Transverse colon (tissue), 4 donors: ENCODE measurements around the gene RAB3IL1. TPM values are rescaled to one million over a fixed set of nuclear protein-coding genes. Genes with fewer than 3 reads are reported as not detected.
"Not testable (repeated sequence)": the region's sequence is repeated elsewhere in the genome, so short reads cannot be mapped to it uniquely, and the experiment has no call there.

Experiments used
- DNase-seq: peaks from one replicate; pipeline ENCODE4 v3.0.0-alpha.2; 2019
- H3K27ac ChIP-seq, 4 donors: fragments of 200-600 bp; sonication (generic); 2 replicates each; pipeline ENCODE4 v1.5.1; 2016 to 2018; ENCODE audit warnings: inconsistent platforms in 4 of 4
- H3K27me3 ChIP-seq: fragments of 200-600 bp; sonication (generic); 2 replicates; pipeline ENCODE4 v1.5.1; 2017; ENCODE audit warnings: inconsistent platforms
- H3K36me3 ChIP-seq, 4 donors: fragments of 200-600 bp; sonication (generic); 2 replicates each; pipeline ENCODE4 v1.5.1; 2017 to 2019; ENCODE audit warnings: inconsistent platforms in 4 of 4
- H3K4me1 ChIP-seq, 4 donors: fragments of 200-600 bp; sonication (generic); 2 replicates each; pipeline ENCODE4 v1.5.1; 2017 to 2020; ENCODE audit warnings: inconsistent platforms in 4 of 4
- H3K4me3 ChIP-seq, 4 donors: fragments of 200-600 bp; sonication (generic); 1 replicate in 1 of 4; 2 replicates in 3 of 4; pipeline versions ENCODE4 v1.5.1 to v1.6.1; 2017 to 2019; ENCODE audit warnings: inconsistent platforms in 4 of 4
- H3K9me3 ChIP-seq, 2 donors: fragments of 200-600 bp; sonication (generic); 2 replicates each; pipeline ENCODE4 v1.5.1; 2017 to 2019; ENCODE audit warnings: inconsistent platforms in 2 of 2
- CTCF ChIP-seq, 5 experiments: fragments of 200-600 bp in 3 of 5; fragments of 450-650 bp in 2 of 5; sonication (generic) in 3 of 5; IDR thresholded peaks; 1 replicate in 2 of 5; 2 replicates in 3 of 5; pipeline ENCODE4 v1.5.1; 2016 to 2017; ENCODE audit warnings: antibody characterized with exemption in 5 of 5, inconsistent platforms in 3 of 5, mild to moderate bottlenecking in 2 of 5, moderate library complexity in 1 of 5
- EP300 ChIP-seq: sonication (generic); formaldehyde crosslinking; IDR thresholded peaks from one replicate; pipeline ENCODE4 v1.6.1; 2017; ENCODE audit warnings: antibody characterized with exemption, low read depth
- POLR2A ChIP-seq: fragments of 450-650 bp; IDR thresholded peaks from one replicate; pipeline ENCODE4 v1.6.1; 2016; ENCODE audit warnings: antibody characterized with exemption, mild to moderate bottlenecking, moderate library complexity
- POLR2AphosphoS5 ChIP-seq, 3 donors: sonication (generic); formaldehyde crosslinking; IDR thresholded peaks; one replicate each; pipeline ENCODE4 v1.6.1; 2016; ENCODE audit warnings: antibody characterized with exemption in 3 of 3
- WGBS, 2 donors: methylation state at CpG; one replicate each; pipeline ENCODE4 v1.1.5; 2018; ENCODE audit warnings: low coverage in 1 of 2; 5-methylcytosine and 5-hydroxymethylcytosine counted together
- in situ Hi-C, 4 donors: fragments of 200-750 bp; cut with MboI; loops; one replicate each; pipeline versions ENCODE4 v1.15.0 to v1.15.1; 2017; ENCODE audit warnings: low sequenced_read_pairs in 3 of 4, low pct_ligation_motif_present in 1 of 4, low pct_unique_long_range_greater_than_20kb in 1 of 4
- intact Hi-C: fragments of 100-400 bp; cut with DNase I; formaldehyde crosslinking; loops from one replicate; pipeline ENCODE4 v1.15.1; 2023; ENCODE audit warnings: low total_unique reads
- total RNA-seq, 4 donors: library from RNA; depleted of rRNA; stranded (reverse); fragments of >200 nt; gene quantifications; one replicate each; pipeline ENCODE4 v1.1.0, GENCODE V29; 2016

Gene RAB3IL1
- total RNA-seq, 4 donors from 2014 or later = 1.2 to 7.6 (median 5.9) TPM

GRCh38 chr11:61885166-61885778, 32.1 kb downstream of the RAB3IL1 start:
- H3K9me3 ChIP-seq = no peaks in the 10 kb centered on the region
- in situ Hi-C loops = loop anchor here in 3 of 4 donors (10.0 to 25.0 kb wide), 3 partner anchors 177 to 202 kb away; no protein-coding TSS in a partner anchor
- peaks cover under 1 to 10% (median 2%) of the 10 kb centered on the region in 4 donors for H3K4me1 ChIP-seq
- TF ChIP-seq POLR2A (no peak), CTCF (IDR thresholded peaks at IDR 0.05) (no peak)
- H3K4me3 ChIP-seq = no peak overlapping the region
- no peak for DNase-seq
- intact Hi-C loops = no loop called here
- 87% methylated on average over 4 of the region's 7 CpGs; no CpG with 5 or more reads in 1 of the 2 donors for WGBS, 2 donors
- no peak overlapping the region for H3K27ac ChIP-seq
- H3K27me3 ChIP-seq = no peaks in the 10 kb centered on the region
- H3K36me3 ChIP-seq = no peaks in the 10 kb centered on the region

- H3K4me1 ChIP-seq = peaks cover 0 to 9% (median 0%) of the 10 kb centered on the region in 4 donors
- WGBS, 2 donors = 87 to 92% methylated on average over 2 to 5 of the region's 5 CpGs
- in situ Hi-C loops = loop anchor here in 3 of 4 donors (10.0 to 25.0 kb wide), 3 partner anchors 178 to 203 kb away; no protein-coding TSS in a partner anchor
- no peak for TF ChIP-seq POLR2A
- no peak for TF ChIP-seq EP300
- no peak for TF ChIP-seq POLR2AphosphoS5 (IDR thresholded peaks at IDR 0.05)
- TF ChIP-seq CTCF (IDR thresholded peaks at IDR 0.05) = no peak
- intact Hi-C loops = no loop called here
- no peak for DNase-seq
- no peaks in the 10 kb centered on the region for H3K36me3 ChIP-seq
- no peaks in the 10 kb centered on the region for H3K27me3 ChIP-seq
- H3K9me3 ChIP-seq = no peaks in the 10 kb centered on the region
- no peak overlapping the region for H3K27ac ChIP-seq
- no peak overlapping the region for H3K4me3 ChIP-seq
Measured at GRCh38 chr11:61883947-61884346, 33.4 kb downstream of the RAB3IL1 start.

- intact Hi-C loops (no loop called here), in situ Hi-C loops (loop anchor here in 3 of 4 donors (10.0 to 25.0 kb wide), 3 partner anchors 179 to 204 kb away; no protein-coding TSS in a partner anchor)
Measured at GRCh38 chr11:61883327-61883726, 34.0 kb downstream of the RAB3IL1 start.

GRCh38 chr11:61882879-61883278, 34.5 kb downstream of the RAB3IL1 start:
- peaks cover 0 to 5% (median 0%) of the 10 kb centered on the region in 4 donors for H3K4me1 ChIP-seq
- H3K36me3 ChIP-seq = no peaks in the 10 kb centered on the region
- H3K27me3 ChIP-seq = no peaks in the 10 kb centered on the region
- TF ChIP-seq POLR2AphosphoS5 (IDR thresholded peaks at IDR 0.05) (no peak), POLR2A (no peak), EP300 (no peak), CTCF (IDR thresholded peaks at IDR 0.05) (no peak)
- no peak overlapping the region for H3K4me3 ChIP-seq
- no peaks in the 10 kb centered on the region for H3K9me3 ChIP-seq
- no peak for DNase-seq
- in situ Hi-C loops (loop anchor here in 3 of 4 donors (10.0 to 25.0 kb wide), 3 partner anchors 179 to 204 kb away; no protein-coding TSS in a partner anchor), intact Hi-C loops (no loop called here)
- WGBS, 2 donors = 86 to 87% methylated on average over 6 of the region's 6 CpGs
- no peak overlapping the region for H3K27ac ChIP-seq

More at GRCh38 chr11:61883327-61883726, 34.0 kb downstream of the RAB3IL1 start:
- H3K27ac ChIP-seq = no peak overlapping the region
- H3K4me1 ChIP-seq = peaks cover 0 to 9% (median 0%) of the 10 kb centered on the region in 4 donors
- H3K36me3 ChIP-seq = no peaks in the 10 kb centered on the region
- H3K9me3 ChIP-seq = no peaks in the 10 kb centered on the region
- H3K27me3 ChIP-seq = no peaks in the 10 kb centered on the region
- WGBS, 2 donors = 86 to 89% methylated on average over 2 to 10 of the region's 10 CpGs
- no peak overlapping the region for H3K4me3 ChIP-seq
- DNase-seq = no peak
- TF ChIP-seq POLR2A (no peak), CTCF (IDR thresholded peaks at IDR 0.05) (no peak), EP300 (no peak), POLR2AphosphoS5 (IDR thresholded peaks at IDR 0.05) (no peak)

GRCh38 chr11:61882267-61882666, 35.1 kb downstream of the RAB3IL1 start:
- H3K27me3 ChIP-seq, DNase-seq, H3K27ac ChIP-seq, H3K4me1 ChIP-seq, H3K9me3 ChIP-seq, H3K36me3 ChIP-seq, intact Hi-C loops, H3K4me3 ChIP-seq: not testable (repeated sequence)
- in situ Hi-C loops = loop anchor here in 3 of 4 donors (10.0 to 25.0 kb wide), 3 partner anchors 180 to 205 kb away; no protein-coding TSS in a partner anchor
- WGBS, 2 donors = 84 to 100% methylated on average over 2 to 3 of the region's 3 CpGs
